ENCODE results near the gene GMDS.
"Not testable (repeated sequence)": the region's sequence is repeated elsewhere in the genome, so short reads cannot be mapped to it uniquely, and the experiment has no call there.

GMDS gene

GRCh38 chr6:1712451-1712850, 533.0 kb downstream of the GMDS start:
- intact Hi-C loops (cut with DNase I) = no loop called here
- no peak for DNase-seq

GRCh38 chr6:1711136-1711535, 534.3 kb downstream of the GMDS start:
- no peak for DNase-seq
- intact Hi-C loops (cut with DNase I) = no loop called here

GRCh38 chr6:1709234-1709641, 536.2 kb downstream of the GMDS start:
- intact Hi-C loops (cut with DNase I) = no loop called here
- no peak for DNase-seq

GRCh38 chr6:1708820-1709219, 536.6 kb downstream of the GMDS start:
- intact Hi-C loops (cut with DNase I) = no loop called here
- DNase-seq = no peak

- intact Hi-C loops (cut with DNase I) = no loop called here
- no peak for DNase-seq
Measured at GRCh38 chr6:1708122-1708521, 537.3 kb downstream of the GMDS start.

- intact Hi-C loops (cut with DNase I) = no loop called here
- peak in 1 of 10 donors; percentile 60 for DNase-seq
Measured at GRCh38 chr6:1705630-1706029, 539.8 kb downstream of the GMDS start.

- intact Hi-C loops (cut with DNase I) = no loop called here
Measured at GRCh38 chr6:1705183-1705582, 540.2 kb downstream of the GMDS start.

GRCh38 chr6:1704711-1705110, 540.7 kb downstream of the GMDS start:
- no peak for DNase-seq
- intact Hi-C loops (cut with DNase I) = no loop called here

More at GRCh38 chr6:1705183-1705582, 540.2 kb downstream of the GMDS start:
- no peak for DNase-seq

- no peak for DNase-seq
- intact Hi-C loops (cut with DNase I) = no loop called here
Measured at GRCh38 chr6:1703923-1704322, 541.5 kb downstream of the GMDS start.

GRCh38 chr6:1703091-1703855, 542.1 kb downstream of the GMDS start:
- intact Hi-C loops (cut with DNase I) = no loop called here
- DNase-seq = no peak

GRCh38 chr6:1702580-1703051, 542.8 kb downstream of the GMDS start:
- intact Hi-C loops (cut with DNase I) = no loop called here
- DNase-seq = no peak

GRCh38 chr6:1701668-1702353, 543.6 kb downstream of the GMDS start:
- intact Hi-C loops (cut with DNase I) = no loop called here
- no peak for DNase-seq

- intact Hi-C loops (cut with DNase I) = no loop called here
Measured at GRCh38 chr6:1700278-1700967, 545.0 kb downstream of the GMDS start.

GRCh38 chr6:1698527-1698926, 546.9 kb downstream of the GMDS start:
- intact Hi-C loops (cut with DNase I) = no loop called here
- no peak for DNase-seq

More at GRCh38 chr6:1700278-1700967, 545.0 kb downstream of the GMDS start:
- DNase-seq = no peak

- no peak for DNase-seq
- intact Hi-C loops (cut with DNase I) = no loop called here
Measured at GRCh38 chr6:1697688-1698351, 547.6 kb downstream of the GMDS start.

GRCh38 chr6:1696463-1696850, 548.9 kb downstream of the GMDS start:
- intact Hi-C loops (cut with DNase I) = no loop called here
- no peak for DNase-seq

GRCh38 chr6:1695546-1696462, 549.6 kb downstream of the GMDS start:
- DNase-seq = no peak
- intact Hi-C loops (cut with DNase I) = no loop called here

- DNase-seq; intact Hi-C loops (cut with DNase I): not testable (repeated sequence)
Measured at GRCh38 chr6:1691828-1692227, 553.6 kb downstream of the GMDS start.

- intact Hi-C loops (cut with DNase I); DNase-seq: not testable (repeated sequence)
Measured at GRCh38 chr6:1690656-1691055, 554.7 kb downstream of the GMDS start.

- intact Hi-C loops (cut with DNase I) = no loop called here
Measured at GRCh38 chr6:1689141-1689540, 556.3 kb downstream of the GMDS start.

More at GRCh38 chr6:1689141-1689540, 556.3 kb downstream of the GMDS start:
- no peak for DNase-seq

All from posterior cingulate gyrus (tissue), 11 donors.